GM21717 (cell line): Measurements from ENCODE around the gene TM4SF4.

ENCODE experiments used
- ATAC-seq: cut with Tn5 transposase; IDR thresholded peaks from one replicate; pipeline ENCODE4 v1.9.1; 2021; ENCODE audit warnings: mild to moderate bottlenecking, moderate library complexity; ENCODE audit not compliant: unreplicated experiment

Gene TM4SF4

DNA sequence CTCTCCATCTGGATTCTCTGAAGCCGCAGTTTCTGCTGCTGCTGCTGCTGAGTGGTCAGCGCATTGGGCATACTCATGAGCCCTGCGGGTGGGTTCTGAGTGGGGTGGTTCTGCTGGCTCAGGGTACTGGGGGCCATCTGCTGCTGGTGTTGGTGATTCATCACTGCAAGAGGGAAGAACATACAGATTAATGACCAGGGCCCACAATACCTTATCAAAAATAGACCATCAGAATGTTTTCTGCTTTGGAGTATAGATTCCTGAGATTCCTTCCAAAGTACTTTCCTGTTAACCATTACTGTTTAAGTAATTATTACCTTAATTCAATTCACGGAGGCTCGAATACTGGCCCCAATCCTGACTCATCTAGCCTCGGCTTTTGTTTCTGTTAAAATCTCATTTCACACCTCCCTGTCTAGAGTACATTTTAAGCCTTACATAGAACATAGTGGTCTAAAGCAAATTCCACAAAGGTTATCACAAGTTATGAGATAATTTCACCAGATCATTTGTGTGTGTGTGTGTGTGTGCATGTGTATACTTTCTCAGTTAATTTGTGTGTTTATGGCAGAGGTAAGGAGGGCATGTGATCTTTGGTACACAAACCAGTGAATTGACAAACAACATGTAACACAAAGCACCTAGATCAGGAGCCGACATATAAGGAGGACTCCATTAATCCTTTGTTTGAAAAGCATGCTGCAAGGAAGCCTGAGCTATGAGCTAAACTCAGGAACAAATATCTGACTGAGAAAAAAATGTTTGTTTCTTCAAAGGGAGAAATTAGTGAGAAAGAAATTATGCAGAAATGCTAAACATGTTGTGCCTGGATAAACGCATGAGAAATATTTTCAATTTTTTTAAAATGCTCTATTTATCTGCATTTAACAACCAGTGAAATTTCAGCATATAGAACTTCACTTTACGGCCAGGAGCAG is 68.1 kb downstream of the TM4SF4 start:
- ATAC-seq: no peak

DNA sequence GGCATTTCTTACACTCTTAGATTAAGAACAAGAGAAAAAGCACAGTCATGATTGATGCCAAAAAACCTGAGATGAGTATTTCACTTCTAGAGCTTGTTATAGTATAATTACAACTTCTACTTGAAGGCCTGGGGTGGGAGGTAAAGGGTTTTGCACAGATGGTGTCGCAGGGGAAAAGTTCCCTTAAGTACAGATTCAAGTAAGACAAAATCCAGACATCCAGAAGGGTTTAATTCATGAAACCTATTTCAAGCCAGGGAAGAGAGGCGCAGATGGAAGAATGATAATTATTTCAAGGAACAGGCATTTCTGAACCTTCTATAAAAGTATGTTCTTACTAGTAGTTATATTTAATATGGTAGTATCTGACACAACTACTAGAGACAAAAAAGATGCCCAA is 70.6 kb downstream of the TM4SF4 start:
- no peak for ATAC-seq

DNA sequence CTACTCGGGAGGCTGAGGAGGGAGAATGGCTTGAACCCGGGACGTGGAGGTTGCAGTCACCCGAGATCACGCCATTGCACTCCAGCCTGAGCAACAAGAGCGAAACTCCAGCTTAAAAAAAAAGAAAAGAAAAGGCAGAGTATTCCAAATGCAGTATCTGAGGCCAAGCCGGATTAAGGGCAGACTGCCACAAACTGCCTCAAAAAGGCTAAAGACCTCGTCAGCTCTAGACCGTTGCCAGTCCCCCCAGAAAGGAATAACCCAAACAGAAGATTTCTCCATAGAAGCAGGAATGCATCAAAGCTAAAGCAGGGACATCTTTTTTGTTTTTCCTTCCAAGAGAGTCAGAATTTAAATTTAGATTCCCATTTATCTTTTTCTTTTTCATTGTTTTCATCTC is 72.9 kb downstream of the TM4SF4 start:
- ATAC-seq: no peak

DNA sequence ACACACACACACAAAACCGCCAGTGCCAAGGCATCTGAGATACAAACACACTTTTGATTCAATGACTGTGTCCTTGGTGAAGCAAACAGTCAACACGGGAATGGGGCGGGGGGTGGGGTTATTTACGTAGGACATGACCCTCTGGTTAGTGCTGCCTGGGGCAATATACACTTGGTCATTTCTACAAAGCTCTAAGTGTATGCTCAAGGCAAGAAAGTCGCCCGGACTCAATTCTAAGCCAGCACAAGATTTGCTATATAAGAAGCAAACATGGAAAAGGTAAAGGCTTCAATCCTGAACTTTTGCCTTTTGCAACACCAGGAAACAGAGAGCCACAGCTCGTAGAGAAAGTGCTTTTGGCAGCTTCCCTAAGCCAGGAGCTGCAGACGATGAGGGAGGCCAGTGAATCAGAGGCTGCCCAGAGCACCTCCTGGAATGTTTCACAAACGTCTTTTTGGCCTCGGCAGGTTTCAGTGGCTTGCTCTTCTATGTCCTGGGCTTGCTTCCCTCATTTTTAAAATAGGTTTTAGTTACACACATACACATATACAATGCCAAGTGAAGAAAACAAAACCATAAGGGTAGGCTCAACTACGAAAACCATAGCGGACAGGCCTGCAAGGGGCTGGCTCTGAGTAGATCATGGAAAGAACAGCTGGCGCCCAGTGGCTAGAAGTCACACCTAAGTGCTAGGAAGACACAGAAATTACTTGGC is 73.6 kb downstream of the TM4SF4 start:
- no peak for ATAC-seq

DNA sequence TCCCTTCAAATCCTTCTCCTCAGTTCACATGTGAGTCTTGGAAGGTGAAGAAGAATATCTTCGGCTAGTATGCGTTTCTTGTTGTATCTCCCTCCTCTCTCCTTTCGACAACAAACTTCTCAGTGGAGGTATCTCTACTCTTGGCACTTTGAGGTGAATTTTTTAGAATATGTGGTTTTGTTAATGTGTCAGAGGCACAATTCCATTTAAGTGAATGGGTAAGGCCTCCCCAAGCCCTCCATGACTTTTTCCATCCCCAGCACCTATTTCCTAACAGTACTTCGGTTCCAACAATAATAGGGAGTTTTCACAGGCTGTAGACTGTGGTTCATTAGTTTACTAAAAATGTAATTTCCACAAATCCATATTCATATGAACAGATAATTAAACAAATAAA is 74.2 kb downstream of the TM4SF4 start:
- ATAC-seq: no peak

DNA sequence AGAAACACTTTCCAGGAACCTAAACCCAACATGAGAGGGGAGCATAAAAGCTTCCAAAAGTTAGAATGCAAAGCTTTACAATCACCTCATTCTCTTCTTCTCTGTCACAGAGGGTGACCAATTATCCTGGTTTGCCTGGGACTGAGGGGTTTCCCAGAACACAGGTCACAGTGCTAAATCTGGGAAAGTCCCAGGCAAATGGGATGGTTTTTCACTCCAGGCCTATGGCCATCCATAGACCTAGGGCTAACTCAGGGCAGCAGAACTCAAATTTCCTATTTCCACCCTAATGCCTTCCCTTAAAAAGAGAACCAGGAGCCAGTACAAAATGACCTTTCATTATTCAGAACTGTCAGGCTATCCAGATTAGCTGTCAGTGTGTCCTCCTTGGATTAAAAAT is 77.0 kb downstream of the TM4SF4 start:
- no peak for ATAC-seq

DNA sequence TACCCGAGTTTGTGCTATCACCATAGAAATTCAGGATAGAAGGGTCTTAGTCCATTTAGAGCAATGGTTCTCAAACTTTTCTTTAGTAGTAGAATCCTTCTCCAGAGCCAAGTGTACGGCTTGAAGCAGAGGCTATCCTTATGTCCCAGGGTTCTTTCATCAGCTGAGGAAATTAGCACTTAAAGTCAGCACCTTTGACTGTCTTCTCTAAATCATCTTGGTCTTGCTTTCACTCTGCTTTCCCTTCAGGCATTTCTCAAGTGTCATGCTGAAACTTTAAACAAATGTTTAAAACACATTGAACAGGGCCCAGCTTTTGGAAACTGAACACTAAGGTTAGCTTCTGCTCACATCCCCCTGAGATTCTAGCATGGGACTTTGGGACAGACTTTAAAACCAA is 78.2 kb downstream of the TM4SF4 start:
- ATAC-seq: no peak
